WI38 (cell line): ENCODE data around the gene UNCX.
"Not testable (repeated sequence)": the region's sequence is repeated elsewhere in the genome, so short reads cannot be mapped to it uniquely, and the experiment has no call there.

Source experiments
- H3K4me3 ChIP-seq: 2 replicates; pipeline ENCODE4 v1.5.1; 2011; ENCODE audit warnings: low read depth, mild to moderate bottlenecking, control low read depth, low read length
- CTCF ChIP-seq: IDR thresholded peaks from 2 replicates; pipeline ENCODE4 v1.5.1; 2012; ENCODE audit warnings: low read depth, mild to moderate bottlenecking, control low read depth, low read length

Gene UNCX

GRCh38 chr7:1267016-1267900 is 34.6 kb downstream of the UNCX start:
- TF ChIP-seq CTCF, result no peak
- H3K4me3 ChIP-seq, result no peak overlapping the region

DNA sequence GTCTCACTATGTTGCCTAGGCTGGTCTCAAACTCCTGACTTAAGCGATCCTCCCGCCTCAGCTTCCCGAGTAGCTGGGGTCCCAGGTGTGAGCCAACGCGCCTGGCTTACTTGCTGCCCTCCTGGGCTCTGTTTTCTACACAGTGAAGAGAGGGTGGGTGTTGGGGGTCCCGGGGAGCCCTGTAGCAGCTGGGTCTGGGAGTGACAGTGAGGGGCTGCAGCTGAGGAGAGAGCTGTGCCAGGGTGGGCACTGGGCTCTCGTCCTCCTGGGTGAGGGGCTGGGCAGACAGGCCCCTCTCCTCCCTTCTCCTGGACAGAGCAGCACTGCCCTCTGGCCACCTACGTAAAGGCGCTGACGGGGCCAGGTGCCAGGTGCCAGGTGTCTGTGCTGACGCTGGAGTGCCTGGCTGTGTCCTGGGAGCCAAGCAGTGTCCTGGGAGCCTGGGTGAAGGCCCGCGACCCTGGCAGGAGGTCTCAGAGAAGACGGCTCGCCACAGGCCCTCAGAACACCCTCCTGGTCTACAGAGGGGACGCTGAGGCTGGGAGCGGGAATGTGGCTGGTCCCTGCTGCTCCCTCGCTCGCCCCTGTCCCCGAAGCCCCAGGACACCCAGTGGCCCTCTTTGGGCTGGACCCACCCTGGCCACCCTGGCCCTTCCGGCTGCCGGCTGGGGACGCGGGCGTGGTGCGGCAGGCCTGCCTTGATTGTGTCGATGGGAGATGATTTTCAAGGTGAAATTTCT is 35.6 kb downstream of the UNCX start:
- no peak overlapping the region for H3K4me3 ChIP-seq
- TF ChIP-seq CTCF, result no peak

GRCh38 chr7:1268866-1269265 is 36.2 kb downstream of the UNCX start:
- no peak overlapping the region for H3K4me3 ChIP-seq
- TF ChIP-seq CTCF, result no peak

DNA sequence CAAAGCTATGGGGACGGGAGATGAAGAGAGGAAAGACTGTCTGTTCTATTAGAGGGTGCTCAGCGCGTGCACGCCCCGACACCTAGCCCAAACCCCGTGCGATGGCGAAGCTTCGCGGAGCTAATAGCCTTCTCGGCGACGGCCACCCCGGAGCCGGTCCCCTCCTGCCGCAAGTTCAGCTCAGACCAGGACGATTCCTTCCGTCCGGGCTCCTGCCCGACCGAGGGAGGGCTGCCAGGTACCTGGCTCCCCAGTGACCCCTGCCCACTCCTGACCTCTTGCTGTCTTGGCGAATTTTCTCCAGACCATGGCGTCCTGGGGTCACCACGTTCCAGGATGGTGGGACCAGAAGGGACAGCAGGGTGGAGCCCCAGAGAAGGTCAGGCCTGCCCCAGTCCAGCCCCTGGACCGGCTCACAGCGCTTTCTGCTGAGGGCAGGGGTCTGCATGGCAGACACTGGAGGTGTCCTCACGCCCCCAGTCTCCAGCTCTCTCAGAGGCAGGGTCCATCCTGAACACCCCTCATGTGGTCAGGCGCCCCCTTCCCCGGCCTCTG is 36.7 kb downstream of the UNCX start:
- H3K4me3 ChIP-seq, result no peak overlapping the region
- TF ChIP-seq CTCF, result no peak

GRCh38 chr7:1270181-1270580 is 37.5 kb downstream of the UNCX start:
- H3K4me3 ChIP-seq, result no peak overlapping the region
- no peak for TF ChIP-seq CTCF

DNA sequence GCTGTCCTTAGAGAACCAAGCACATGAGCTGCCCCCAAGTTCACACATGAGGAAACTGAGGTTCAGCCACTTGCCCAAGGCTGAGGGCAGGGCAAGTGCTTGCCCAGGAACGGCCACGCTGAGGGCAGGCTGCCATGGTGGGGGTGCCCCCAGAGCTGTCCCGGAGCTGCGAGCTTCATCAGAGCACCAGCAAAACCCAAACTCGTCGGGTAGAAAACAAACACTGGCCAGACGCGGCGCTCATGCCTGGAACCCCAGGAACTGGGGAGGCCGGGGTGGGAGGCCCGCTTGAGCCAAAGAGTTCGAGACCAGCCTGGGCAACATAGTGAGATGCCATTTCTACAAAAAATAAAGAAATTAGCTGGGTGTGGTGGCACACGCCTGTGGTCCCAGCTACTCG is 38.4 kb downstream of the UNCX start:
- no peak overlapping the region for H3K4me3 ChIP-seq
- TF ChIP-seq CTCF, result no peak

DNA sequence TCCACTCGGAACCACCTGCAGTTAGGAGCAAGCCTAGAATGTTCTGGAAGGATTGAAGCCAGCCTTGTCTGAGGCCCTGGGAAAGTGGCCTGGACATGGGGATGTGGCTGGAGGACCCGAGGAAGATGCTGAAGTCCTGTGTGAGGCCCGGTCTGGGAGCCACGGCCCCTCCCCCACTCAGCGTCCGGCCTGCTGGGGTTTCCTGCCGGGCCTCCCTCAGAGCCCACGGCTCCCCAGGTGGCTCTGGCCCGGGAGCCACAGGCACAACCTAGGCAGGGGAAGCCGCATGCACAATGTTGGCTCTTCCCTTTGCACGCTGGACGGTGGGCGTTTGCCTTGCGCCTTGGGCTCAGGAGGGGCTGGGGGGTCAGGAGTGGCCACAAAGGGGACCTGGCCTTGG is 39.0 kb downstream of the UNCX start:
- H3K4me3 ChIP-seq, result no peak overlapping the region
- TF ChIP-seq CTCF, result no peak

DNA sequence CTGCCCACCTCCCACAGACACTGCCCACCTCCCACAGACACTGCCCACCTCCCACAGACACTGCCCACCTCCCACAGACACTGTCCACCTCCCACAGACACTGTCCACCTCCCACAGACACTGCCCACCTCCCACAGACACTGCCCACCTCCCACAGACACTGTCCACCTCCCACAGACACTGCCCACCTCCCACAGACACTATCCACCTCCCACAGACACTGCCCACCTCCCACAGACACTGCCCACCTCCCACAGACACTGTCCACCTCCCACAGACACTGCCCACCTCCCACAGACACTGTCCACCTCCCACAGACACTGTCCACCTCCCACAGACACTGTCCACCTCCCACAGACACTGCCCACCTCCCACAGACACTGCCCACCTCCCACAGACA is 39.5 kb downstream of the UNCX start:
- not testable (repeated sequence) for H3K4me3 ChIP-seq
